ENCODE results near the gene DPH1. TPM values are rescaled to one million over a fixed set of nuclear protein-coding genes. Genes with fewer than 3 reads are reported as not detected.
A peak's percentile ranks its signal among the peaks of the same experiment; 100 is the strongest.

DPH1 gene
- total and polyA plus RNA-seq, 2 donors: 16.5 to 26.4 TPM

DNA sequence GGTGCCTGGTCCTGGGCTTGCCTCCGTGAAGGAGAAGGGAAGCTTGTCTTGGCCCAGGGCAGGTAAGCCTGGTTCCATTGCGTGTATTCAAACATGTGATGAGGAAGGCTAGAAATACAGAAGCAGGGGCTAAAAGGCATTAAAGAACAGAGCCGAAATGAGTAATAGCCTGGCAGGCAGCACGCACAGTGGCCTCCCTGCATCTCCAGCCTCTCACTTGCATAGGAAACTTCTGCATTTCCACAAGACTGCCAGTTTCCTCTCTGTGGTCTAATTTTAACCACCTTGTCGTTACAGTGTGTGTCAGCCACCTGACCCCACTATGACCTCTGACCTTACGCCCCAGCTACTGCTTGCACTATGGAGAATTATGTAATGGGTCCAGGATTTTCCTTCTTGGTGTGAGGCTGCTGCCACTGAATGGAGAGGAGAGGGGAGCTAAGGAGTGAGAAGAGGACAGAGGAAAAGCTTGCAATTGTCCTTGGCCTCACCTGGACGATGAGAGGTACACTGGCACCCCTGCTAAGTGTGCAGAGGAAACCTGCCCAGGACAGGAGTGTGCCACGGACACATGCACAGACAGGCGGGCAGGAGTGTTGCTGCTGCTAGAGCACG lies 57.8 kb downstream of the DPH1 start:
- no peaks in the 10 kb centered on the region for H3K9me3 ChIP-seq (ENCODE audit: control insufficient read depth in 2 of 2, insufficient read depth in 1 of 2, low read length in 1 of 2)
- peaks cover 29 to 84% of the 10 kb centered on the region in 2 donors for H3K4me1 ChIP-seq (ENCODE audit: control insufficient read depth in 2 of 2, insufficient read depth in 2 of 2, low read length in 2 of 2)
- H3K27me3 ChIP-seq (ENCODE audit: control insufficient read depth in 2 of 2, insufficient read depth in 1 of 2, low read length in 1 of 2): no peaks in the 10 kb centered on the region
- peak overlapping the region; percentile 19 to 46 for H3K27ac ChIP-seq (ENCODE audit: low read depth in 1 of 2, low read length in 1 of 2)
- 39% methylated on average over 10 of the region's 10 CpGs for WGBS
- H3K4me3 ChIP-seq (ENCODE audit: low read length in 2 of 2): no peak overlapping the region
- peaks cover 18 to 35% of the 10 kb centered on the region in 2 donors for H3K36me3 ChIP-seq (ENCODE audit: control insufficient read depth in 2 of 2, insufficient read depth in 2 of 2, low read length in 1 of 2)
- peak in 1 of 9 donors; percentile 53 for DNase-seq (ENCODE audit: low read depth in 6 of 9, low spot score in 9 of 9)

- Histone ChIP-seq H3K9me3 (ENCODE audit: control insufficient read depth in 2 of 2, insufficient read depth in 1 of 2, low read length in 1 of 2) (no peaks in the 10 kb centered on the region), H3K27me3 (ENCODE audit: control insufficient read depth in 2 of 2, insufficient read depth in 1 of 2, low read length in 1 of 2) (no peaks in the 10 kb centered on the region), H3K4me1 (ENCODE audit: control insufficient read depth in 2 of 2, insufficient read depth in 2 of 2, low read length in 2 of 2) (peaks cover 29 to 77% of the 10 kb centered on the region in 2 donors), H3K27ac (ENCODE audit: low read depth in 1 of 2, low read length in 1 of 2) (peak overlapping the region; percentile 69 to 82), H3K4me3 (ENCODE audit: low read length in 2 of 2) (no peak overlapping the region), H3K36me3 (ENCODE audit: control insufficient read depth in 2 of 2, insufficient read depth in 2 of 2, low read length in 1 of 2) (peaks cover 7 to 24% of the 10 kb centered on the region in 2 donors)
- no peak for DNase-seq (ENCODE audit: low read depth in 6 of 9, low spot score in 9 of 9)
- 68% methylated on average over 8 of the region's 8 CpGs for WGBS
These were observed 59.1 kb downstream of the DPH1 start for GRCh38 chr17:2089021-2089422.

DNA sequence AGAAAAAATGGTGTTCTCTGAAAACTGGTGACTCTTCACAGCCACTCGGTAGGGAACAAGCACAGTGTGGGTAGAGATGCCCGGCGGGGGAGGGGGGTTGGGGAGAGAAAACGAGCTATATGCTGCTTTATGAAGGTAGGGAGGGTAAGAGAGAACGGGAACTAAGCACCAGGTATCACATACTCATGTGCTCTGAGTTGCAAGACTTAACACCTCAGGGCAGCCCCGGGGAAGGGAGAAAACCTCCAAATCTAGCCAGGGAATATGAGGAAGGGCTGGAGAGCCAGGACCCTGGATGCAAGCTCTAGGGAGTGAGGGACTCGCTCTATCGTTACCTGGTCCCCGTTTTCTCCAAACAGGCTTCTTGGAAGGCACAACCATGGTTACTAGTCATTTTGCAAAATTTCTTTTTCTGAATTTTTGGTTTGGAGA lies 60.3 kb downstream of the DPH1 start:
- Histone ChIP-seq H3K4me1 (ENCODE audit: control insufficient read depth in 2 of 2, insufficient read depth in 2 of 2, low read length in 2 of 2) (peaks cover 29 to 68% of the 10 kb centered on the region in 2 donors), H3K4me3 (ENCODE audit: low read length in 2 of 2) (no peak overlapping the region), H3K9me3 (ENCODE audit: control insufficient read depth in 2 of 2, insufficient read depth in 1 of 2, low read length in 1 of 2) (no peaks in the 10 kb centered on the region), H3K36me3 (ENCODE audit: control insufficient read depth in 2 of 2, insufficient read depth in 2 of 2, low read length in 1 of 2) (peaks cover 4 to 12% of the 10 kb centered on the region in 2 donors), H3K27me3 (ENCODE audit: control insufficient read depth in 2 of 2, insufficient read depth in 1 of 2, low read length in 1 of 2) (no peaks in the 10 kb centered on the region), H3K27ac (ENCODE audit: low read depth in 1 of 2, low read length in 1 of 2) (peak overlapping the region in 1 of 2 donors; percentile 82)
- 58% methylated on average over 9 of the region's 9 CpGs for WGBS
- peak in 1 of 9 donors; percentile 44 for DNase-seq (ENCODE audit: low read depth in 6 of 9, low spot score in 9 of 9)

- H3K36me3 ChIP-seq (ENCODE audit: control insufficient read depth in 2 of 2, insufficient read depth in 2 of 2, low read length in 1 of 2): peaks cover 0 to 7% of the 10 kb centered on the region in 2 donors
- peaks cover 29 to 64% of the 10 kb centered on the region in 2 donors for H3K4me1 ChIP-seq (ENCODE audit: control insufficient read depth in 2 of 2, insufficient read depth in 2 of 2, low read length in 2 of 2)
- H3K27me3 ChIP-seq (ENCODE audit: control insufficient read depth in 2 of 2, insufficient read depth in 1 of 2, low read length in 1 of 2): no peaks in the 10 kb centered on the region
- H3K4me3 ChIP-seq (ENCODE audit: low read length in 2 of 2): no peak overlapping the region
- peak overlapping the region in 1 of 2 donors; percentile 82 for H3K27ac ChIP-seq (ENCODE audit: low read depth in 1 of 2, low read length in 1 of 2)
- no peak for DNase-seq (ENCODE audit: low read depth in 6 of 9, low spot score in 9 of 9)
- H3K9me3 ChIP-seq (ENCODE audit: control insufficient read depth in 2 of 2, insufficient read depth in 1 of 2, low read length in 1 of 2): no peaks in the 10 kb centered on the region
- WGBS: 86% methylated on average over 2 of the region's 2 CpGs
These were observed 61.0 kb downstream of the DPH1 start for GRCh38 chr17:2090804-2091534.

GRCh38 chr17:2092253-2092652 lies 62.3 kb downstream of the DPH1 start:
- Histone ChIP-seq H3K9me3 (ENCODE audit: control insufficient read depth in 2 of 2, insufficient read depth in 1 of 2, low read length in 1 of 2) (no peaks in the 10 kb centered on the region), H3K27ac (ENCODE audit: low read depth in 1 of 2, low read length in 1 of 2) (no peak overlapping the region), H3K36me3 (ENCODE audit: control insufficient read depth in 2 of 2, insufficient read depth in 2 of 2, low read length in 1 of 2) (peaks cover 0 to 11% of the 10 kb centered on the region in 2 donors), H3K4me1 (ENCODE audit: control insufficient read depth in 2 of 2, insufficient read depth in 2 of 2, low read length in 2 of 2) (peaks cover 29 to 51% of the 10 kb centered on the region in 2 donors), H3K27me3 (ENCODE audit: control insufficient read depth in 2 of 2, insufficient read depth in 1 of 2, low read length in 1 of 2) (no peaks in the 10 kb centered on the region), H3K4me3 (ENCODE audit: low read length in 2 of 2) (no peak overlapping the region)
- no peak for DNase-seq (ENCODE audit: low read depth in 6 of 9, low spot score in 9 of 9)
- 97% methylated on average over 4 of the region's 4 CpGs for WGBS

- no peak for DNase-seq (ENCODE audit: low read depth in 6 of 9, low spot score in 9 of 9)
- 94% methylated on average over 5 of the region's 5 CpGs for WGBS
These were observed 63.4 kb downstream of the DPH1 start for GRCh38 chr17:2093349-2093748.

More at GRCh38 chr17:2093349-2093748, 63.4 kb downstream of the DPH1 start:
- Histone ChIP-seq H3K36me3 (ENCODE audit: control insufficient read depth in 2 of 2, insufficient read depth in 2 of 2, low read length in 1 of 2) (peaks cover 0 to 11% of the 10 kb centered on the region in 2 donors), H3K27me3 (ENCODE audit: control insufficient read depth in 2 of 2, insufficient read depth in 1 of 2, low read length in 1 of 2) (no peaks in the 10 kb centered on the region), H3K27ac (ENCODE audit: low read depth in 1 of 2, low read length in 1 of 2) (peak overlapping the region in 1 of 2 donors; percentile 36), H3K4me3 (ENCODE audit: low read length in 2 of 2) (no peak overlapping the region), H3K9me3 (ENCODE audit: control insufficient read depth in 2 of 2, insufficient read depth in 1 of 2, low read length in 1 of 2) (no peaks in the 10 kb centered on the region), H3K4me1 (ENCODE audit: control insufficient read depth in 2 of 2, insufficient read depth in 2 of 2, low read length in 2 of 2) (peaks cover 18 to 40% of the 10 kb centered on the region in 2 donors)

Other genes starting within 250 kb of the DPH1 start
- 7.0 TPM for gene SMYD4, start 200.3 kb upstream of the DPH1 start, total RNA-seq
- 8.1 TPM for gene SMYD4, start 200.3 kb upstream of the DPH1 start, polyA plus RNA-seq
- gene RPA1, start 200.1 kb upstream of the DPH1 start, total RNA-seq: 33.9 TPM
- gene RPA1, start 200.1 kb upstream of the DPH1 start, polyA plus RNA-seq: 33.0 TPM
- 0.52 TPM for gene RTN4RL1, start 4.8 kb upstream of the DPH1 start, total RNA-seq
- gene RTN4RL1, start 4.8 kb upstream of the DPH1 start, polyA plus RNA-seq: 0.68 TPM
- 39.8 TPM for gene OVCA2, start 11.9 kb downstream of the DPH1 start, total RNA-seq
- gene OVCA2, start 11.9 kb downstream of the DPH1 start, polyA plus RNA-seq: 81.8 TPM
- 11.8 TPM for gene HIC1, start 24.9 kb downstream of the DPH1 start, total RNA-seq
- 4.2 TPM for gene HIC1, start 24.9 kb downstream of the DPH1 start, polyA plus RNA-seq